ENCODE data around the gene ASCC1.
A peak's percentile ranks its signal among the peaks of the same experiment; 100 is the strongest.

Gene ASCC1

DNA sequence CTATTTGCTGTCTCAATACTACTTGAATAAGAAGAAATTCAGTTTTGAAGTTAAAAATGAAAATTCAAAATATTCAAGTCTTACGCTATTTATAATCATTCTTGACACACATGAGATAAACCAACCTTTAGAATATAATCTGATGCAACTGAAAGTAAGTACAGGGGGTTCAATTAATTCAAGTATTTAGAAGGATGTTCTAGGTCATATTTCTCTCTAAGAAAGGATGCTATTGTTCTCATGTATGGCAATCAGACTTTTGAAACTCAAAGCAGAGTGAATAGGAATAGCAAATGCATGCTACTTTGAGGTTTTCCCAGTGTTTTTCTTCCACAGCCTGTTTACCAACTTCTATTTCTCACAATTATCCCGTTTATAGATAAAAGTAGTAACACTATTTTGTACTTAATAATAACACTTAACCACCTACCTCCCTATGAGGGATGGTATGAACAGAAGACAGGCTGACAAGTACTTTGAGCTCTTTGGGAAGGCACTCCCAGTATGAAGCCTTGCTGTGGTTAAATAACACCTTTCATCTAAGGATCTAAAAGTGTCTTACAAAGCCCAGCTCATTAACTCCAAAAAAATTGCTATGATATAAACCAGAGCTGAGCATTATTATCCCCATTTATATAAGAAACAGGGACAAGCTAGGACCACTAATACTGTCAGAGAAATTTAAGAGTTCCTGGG, 109.8 kb downstream of the ASCC1 start:
- H3K4me1 Mint-ChIP-seq = peaks cover 52% of the 10 kb centered on the region
- no peaks in the 10 kb centered on the region for H3K9me3 Mint-ChIP-seq
- peak overlapping the region; percentile 56 for H3K4me3 Mint-ChIP-seq
- no peaks in the 10 kb centered on the region for H3K27me3 Mint-ChIP-seq
- peaks cover 8% of the 10 kb centered on the region for H3K36me3 Mint-ChIP-seq (ENCODE audit: insufficient read depth)
- DNase-seq (ENCODE audit: low spot score in 2 of 2) = no peak
- H3K27ac Mint-ChIP-seq (ENCODE audit: low read depth) = peak overlapping the region; percentile 80
- ATAC-seq (replicated peaks; ENCODE audit: extremely low read depth, poor library complexity, severe bottlenecking) = no peak

DNA sequence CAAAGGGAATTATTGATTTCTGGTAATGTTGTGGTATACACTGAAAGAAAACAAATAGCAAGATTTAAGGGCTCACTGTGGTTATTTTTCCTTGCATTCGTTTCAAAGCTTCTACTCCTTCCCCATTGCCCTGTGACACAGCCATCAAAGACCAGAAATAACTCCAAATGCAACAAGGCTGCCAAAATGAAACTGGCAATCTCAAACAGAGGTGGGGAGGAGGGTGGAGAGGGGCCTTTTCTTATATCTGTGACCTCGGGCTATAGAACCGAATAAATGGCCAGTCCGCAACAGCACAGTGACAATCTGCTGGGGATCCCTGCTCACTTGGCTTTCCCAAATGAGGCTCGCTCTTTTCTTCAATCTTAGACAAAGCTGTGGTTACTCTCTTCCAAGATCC, 110.4 kb downstream of the ASCC1 start:
- DNase-seq (ENCODE audit: low spot score in 2 of 2) = no peak
- Mint-ChIP-seq H3K36me3 (ENCODE audit: insufficient read depth) (peaks cover 8% of the 10 kb centered on the region), H3K27ac (ENCODE audit: low read depth) (peak overlapping the region; percentile 80), H3K4me3 (no peak overlapping the region), H3K9me3 (no peaks in the 10 kb centered on the region), H3K4me1 (peaks cover 52% of the 10 kb centered on the region), H3K27me3 (no peaks in the 10 kb centered on the region)
- ATAC-seq (replicated peaks; ENCODE audit: extremely low read depth, poor library complexity, severe bottlenecking) = no peak

DNA sequence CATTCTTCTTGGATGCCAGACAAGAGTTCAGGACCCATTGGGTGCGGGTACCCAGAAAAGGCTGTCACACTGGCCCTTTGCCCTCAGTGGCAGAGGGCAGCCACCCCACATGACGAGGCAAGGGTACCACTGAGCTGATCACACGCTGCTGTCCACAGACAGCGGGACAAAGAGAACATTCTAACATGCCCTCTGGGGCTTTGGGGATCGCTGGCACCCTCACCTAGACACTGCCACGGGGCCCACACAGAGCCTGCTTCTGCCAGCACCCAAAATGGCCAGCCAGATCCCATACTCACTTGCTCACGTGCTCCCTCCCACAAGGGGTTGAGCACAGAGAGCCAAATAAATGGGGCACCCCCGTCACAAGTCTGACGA, 111.0 kb downstream of the ASCC1 start:
- peaks cover 8% of the 10 kb centered on the region for H3K36me3 Mint-ChIP-seq (ENCODE audit: insufficient read depth)
- DNase-seq (ENCODE audit: low spot score in 2 of 2) (no peak), ATAC-seq (replicated peaks; ENCODE audit: extremely low read depth, poor library complexity, severe bottlenecking) (no peak)
- H3K27me3 Mint-ChIP-seq = no peaks in the 10 kb centered on the region
- H3K4me1 Mint-ChIP-seq = peaks cover 50% of the 10 kb centered on the region
- no peak overlapping the region for H3K27ac Mint-ChIP-seq (ENCODE audit: low read depth)
- H3K9me3 Mint-ChIP-seq = no peaks in the 10 kb centered on the region
- H3K4me3 Mint-ChIP-seq = no peak overlapping the region

DNA sequence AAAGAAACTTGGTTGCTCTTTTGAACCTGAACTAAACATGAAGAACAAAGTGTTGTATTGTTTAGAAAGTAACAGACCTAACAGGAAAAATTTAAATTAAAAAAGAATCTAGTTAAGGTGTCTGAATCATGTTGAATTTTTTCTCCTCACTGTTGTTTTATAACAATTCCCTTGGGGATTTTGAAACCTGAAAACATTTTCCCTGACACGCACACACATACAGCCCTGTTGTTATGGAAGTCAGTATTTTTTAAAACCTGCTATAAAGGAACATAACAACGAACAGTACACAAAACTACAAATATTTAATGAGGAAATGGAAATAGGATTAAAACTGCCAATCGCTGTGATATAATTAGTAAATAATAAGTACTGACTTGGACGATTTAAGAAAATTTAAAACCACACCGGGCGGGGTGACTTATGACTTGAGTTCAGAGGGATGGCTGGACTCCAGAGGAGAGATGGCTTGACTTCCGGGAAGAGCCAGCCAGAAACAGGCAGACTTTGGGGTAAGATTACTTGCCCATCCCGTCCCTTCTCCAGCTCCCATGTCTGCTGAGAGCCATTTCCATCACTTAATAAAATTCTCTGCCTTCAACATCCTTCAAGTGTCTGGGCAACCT, 111.5 kb downstream of the ASCC1 start:
- Mint-ChIP-seq H3K4me1 (peaks cover 46% of the 10 kb centered on the region), H3K9me3 (no peaks in the 10 kb centered on the region), H3K27ac (ENCODE audit: low read depth) (no peak overlapping the region), H3K27me3 (no peaks in the 10 kb centered on the region), H3K36me3 (ENCODE audit: insufficient read depth) (peaks cover 8% of the 10 kb centered on the region), H3K4me3 (no peak overlapping the region)
- DNase-seq (ENCODE audit: low spot score in 2 of 2) = no peak
- ATAC-seq (replicated peaks; ENCODE audit: extremely low read depth, poor library complexity, severe bottlenecking) = no peak

DNA sequence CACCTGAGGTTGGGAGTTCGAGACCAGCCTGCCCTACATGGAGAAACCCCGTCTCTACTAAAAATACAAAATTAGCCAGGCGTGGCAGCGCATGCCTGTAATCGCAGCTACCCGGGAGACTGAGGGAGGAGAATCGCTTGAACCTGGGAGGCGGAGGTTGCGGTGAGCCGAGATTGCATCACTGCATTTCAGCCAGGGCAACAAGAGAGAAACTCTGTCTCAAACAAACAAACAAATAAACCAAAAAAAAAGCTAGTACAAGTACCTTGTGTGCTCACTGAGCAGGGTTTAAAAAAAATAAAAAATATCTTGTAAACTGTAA, 116.5 kb downstream of the ASCC1 start:
- Mint-ChIP-seq H3K27me3 (no peaks in the 10 kb centered on the region), H3K4me1 (peaks cover 14% of the 10 kb centered on the region), H3K36me3 (ENCODE audit: insufficient read depth) (peaks cover 11% of the 10 kb centered on the region), H3K4me3 (no peak overlapping the region), H3K27ac (ENCODE audit: low read depth) (no peak overlapping the region), H3K9me3 (no peaks in the 10 kb centered on the region)
- DNase-seq (ENCODE audit: low spot score in 2 of 2) (no peak), ATAC-seq (replicated peaks; ENCODE audit: extremely low read depth, poor library complexity, severe bottlenecking) (no peak)

DNA sequence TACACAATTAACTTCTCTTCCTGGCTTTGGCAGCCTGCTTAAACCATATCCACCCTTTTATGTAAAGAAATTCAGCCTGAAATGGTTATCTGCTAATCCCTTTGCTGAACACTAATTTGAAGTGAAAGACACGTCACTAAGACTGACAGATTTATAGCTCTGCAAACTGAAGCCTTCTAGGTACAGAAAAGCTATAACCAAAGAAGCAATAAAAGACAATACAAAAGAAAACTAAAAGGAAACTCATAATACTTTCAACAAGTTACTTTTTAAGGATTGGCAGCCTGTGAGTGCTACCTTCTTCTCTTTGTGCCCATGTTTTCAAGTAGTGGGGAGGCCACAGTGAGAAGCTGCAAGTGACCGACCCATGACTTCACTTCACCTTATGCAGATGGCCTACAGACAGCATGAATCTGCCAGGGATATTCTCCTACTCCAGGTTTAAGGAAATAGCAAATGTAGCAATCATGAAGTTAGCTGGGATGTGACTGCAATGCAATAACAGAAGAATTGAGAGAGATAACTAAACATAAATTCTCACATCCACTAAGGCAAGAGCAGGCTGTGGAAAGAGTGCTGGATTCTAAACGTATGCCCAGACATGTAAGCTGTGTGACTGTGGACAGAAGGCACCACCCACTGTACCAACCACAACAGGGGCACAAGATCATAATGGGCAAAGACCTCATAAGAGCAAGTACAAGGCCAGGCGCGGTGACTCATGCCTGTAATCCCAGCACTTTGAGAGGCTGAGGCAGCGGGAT, 117.1 kb downstream of the ASCC1 start:
- no peaks in the 10 kb centered on the region for H3K27me3 Mint-ChIP-seq
- peaks cover 11% of the 10 kb centered on the region for H3K36me3 Mint-ChIP-seq (ENCODE audit: insufficient read depth)
- peaks cover 13% of the 10 kb centered on the region for H3K4me1 Mint-ChIP-seq
- H3K4me3 Mint-ChIP-seq = no peak overlapping the region
- DNase-seq (ENCODE audit: low spot score in 2 of 2) = no peak
- no peak overlapping the region for H3K27ac Mint-ChIP-seq (ENCODE audit: low read depth)
- no peaks in the 10 kb centered on the region for H3K9me3 Mint-ChIP-seq
- no peak for ATAC-seq (replicated peaks; ENCODE audit: extremely low read depth, poor library complexity, severe bottlenecking)

DNA sequence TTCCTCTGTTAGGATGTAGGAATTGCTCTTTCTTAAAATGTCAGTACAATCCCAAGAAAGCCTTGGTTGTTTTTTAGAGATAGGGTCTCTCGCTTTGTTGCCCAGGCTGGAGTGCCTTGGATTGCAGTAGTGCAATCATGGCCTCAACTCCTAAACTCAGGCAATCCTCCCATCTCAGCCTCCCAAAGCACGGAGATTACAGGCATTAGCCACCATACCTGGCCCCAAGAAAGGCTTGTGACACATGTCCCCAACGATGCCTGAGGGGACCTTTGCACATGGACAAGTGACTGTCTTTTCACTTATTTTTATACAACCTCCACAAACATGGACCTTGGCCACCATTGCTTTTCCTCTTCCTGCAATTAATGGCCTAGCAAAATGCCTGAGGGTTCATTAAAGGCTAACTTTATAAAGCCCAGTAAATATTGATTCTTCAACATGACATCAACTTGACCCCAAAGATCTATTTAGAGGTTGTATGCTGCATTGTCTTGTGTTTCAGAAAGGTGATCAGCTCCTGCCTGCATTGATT, 117.7 kb downstream of the ASCC1 start:
- H3K4me3 Mint-ChIP-seq = no peak overlapping the region
- H3K27ac Mint-ChIP-seq (ENCODE audit: low read depth) = no peak overlapping the region
- H3K27me3 Mint-ChIP-seq = no peaks in the 10 kb centered on the region
- DNase-seq (ENCODE audit: low spot score in 2 of 2) (no peak), ATAC-seq (replicated peaks; ENCODE audit: extremely low read depth, poor library complexity, severe bottlenecking) (no peak)
- H3K36me3 Mint-ChIP-seq (ENCODE audit: insufficient read depth) = peaks cover 11% of the 10 kb centered on the region
- H3K9me3 Mint-ChIP-seq = no peaks in the 10 kb centered on the region
- H3K4me1 Mint-ChIP-seq = peaks cover 6% of the 10 kb centered on the region

DNA sequence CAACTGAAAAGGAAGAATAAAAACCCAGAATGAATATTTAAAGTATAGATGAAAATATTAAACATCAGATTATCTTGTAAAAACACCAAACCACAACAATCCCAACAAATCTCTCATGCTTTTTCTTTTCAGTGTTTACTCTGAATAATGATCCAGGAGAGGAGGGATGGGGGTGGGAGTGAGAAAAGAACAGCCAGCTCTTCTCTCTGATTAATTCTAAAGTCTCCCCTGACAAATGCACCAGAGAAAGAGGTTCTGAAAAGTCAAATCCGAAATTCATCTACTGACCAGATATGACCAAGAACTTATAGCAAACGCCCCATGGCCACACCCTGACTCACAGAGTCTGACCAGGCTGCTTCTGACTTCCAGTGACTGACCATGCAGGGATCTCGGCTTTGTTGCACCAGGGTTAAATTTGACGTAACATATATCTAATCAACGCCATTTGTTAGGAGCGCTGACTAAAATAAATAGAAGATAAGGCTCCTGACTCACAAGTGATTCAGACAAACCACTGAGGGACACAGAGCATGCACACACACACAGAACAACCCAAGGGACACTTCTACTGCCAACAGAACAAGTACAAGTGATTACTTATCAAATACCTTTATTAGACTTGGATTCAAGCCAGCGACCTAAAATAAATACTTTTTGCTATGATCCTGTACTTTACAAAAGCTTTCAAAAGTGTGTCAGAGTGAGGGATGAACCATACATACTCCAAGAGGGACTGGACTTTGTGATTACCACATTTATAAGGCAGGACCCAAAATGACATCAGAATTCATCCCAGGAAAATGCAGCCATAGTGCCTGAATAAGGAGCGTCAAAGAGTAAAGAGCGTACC, 118.4 kb downstream of the ASCC1 start:
- peaks cover 8% of the 10 kb centered on the region for H3K36me3 Mint-ChIP-seq (ENCODE audit: insufficient read depth)
- H3K4me1 Mint-ChIP-seq = peaks cover 6% of the 10 kb centered on the region
- ATAC-seq (replicated peaks; ENCODE audit: extremely low read depth, poor library complexity, severe bottlenecking) = no peak
- no peaks in the 10 kb centered on the region for H3K27me3 Mint-ChIP-seq
- H3K27ac Mint-ChIP-seq (ENCODE audit: low read depth) = no peak overlapping the region
- no peaks in the 10 kb centered on the region for H3K9me3 Mint-ChIP-seq
- H3K4me3 Mint-ChIP-seq = no peak overlapping the region
- no peak for DNase-seq (ENCODE audit: low spot score in 2 of 2)

DNA sequence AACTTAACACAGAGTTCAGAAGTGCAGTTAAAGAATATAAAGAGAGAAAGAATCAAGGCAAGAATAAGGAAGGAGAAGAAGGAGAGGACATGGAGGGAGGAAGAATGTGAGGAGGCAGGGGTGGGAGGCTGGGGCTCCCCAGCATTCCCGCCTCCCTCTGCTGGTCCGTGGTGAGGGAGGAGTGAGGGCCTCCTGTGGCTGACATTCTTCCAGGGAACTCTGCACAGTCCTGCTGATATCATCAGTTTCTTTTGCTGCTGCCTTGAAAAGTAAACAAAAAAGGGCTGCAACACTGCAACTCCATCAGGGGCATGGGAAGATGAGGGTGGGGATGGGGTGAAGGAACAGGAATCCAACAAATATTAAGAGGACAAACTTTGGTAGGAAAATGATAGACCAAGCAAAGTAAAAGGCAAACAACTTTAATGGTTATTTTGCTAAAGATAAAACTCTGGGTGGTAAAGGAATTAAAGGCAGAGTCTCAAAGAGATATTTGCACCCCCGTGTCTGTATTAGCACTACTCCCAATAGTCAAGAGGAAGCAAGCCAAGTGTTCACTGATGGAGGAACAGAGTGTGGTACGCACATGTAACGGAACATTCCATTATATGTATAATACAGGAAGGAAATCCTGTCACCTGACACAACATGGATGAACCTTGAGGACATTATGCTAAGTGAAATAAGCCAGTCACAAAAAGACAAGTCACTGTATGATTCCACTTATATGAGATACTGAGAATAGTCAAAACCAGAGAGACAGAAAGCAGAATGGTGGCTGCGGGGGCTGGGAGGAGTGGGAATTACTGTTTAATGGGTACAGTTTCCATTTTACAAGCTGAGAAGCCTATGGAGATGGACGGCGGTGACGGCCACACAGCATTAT, 119.7 kb downstream of the ASCC1 start:
- peaks cover 6% of the 10 kb centered on the region for H3K36me3 Mint-ChIP-seq (ENCODE audit: insufficient read depth)
- H3K27me3 Mint-ChIP-seq = no peaks in the 10 kb centered on the region
- H3K4me3 Mint-ChIP-seq = no peak overlapping the region
- H3K4me1 Mint-ChIP-seq = peaks cover 6% of the 10 kb centered on the region
- ATAC-seq (replicated peaks; ENCODE audit: extremely low read depth, poor library complexity, severe bottlenecking) = no peak
- no peak overlapping the region for H3K27ac Mint-ChIP-seq (ENCODE audit: low read depth)
- H3K9me3 Mint-ChIP-seq = no peaks in the 10 kb centered on the region
- no peak for DNase-seq (ENCODE audit: low spot score in 2 of 2)

DNA sequence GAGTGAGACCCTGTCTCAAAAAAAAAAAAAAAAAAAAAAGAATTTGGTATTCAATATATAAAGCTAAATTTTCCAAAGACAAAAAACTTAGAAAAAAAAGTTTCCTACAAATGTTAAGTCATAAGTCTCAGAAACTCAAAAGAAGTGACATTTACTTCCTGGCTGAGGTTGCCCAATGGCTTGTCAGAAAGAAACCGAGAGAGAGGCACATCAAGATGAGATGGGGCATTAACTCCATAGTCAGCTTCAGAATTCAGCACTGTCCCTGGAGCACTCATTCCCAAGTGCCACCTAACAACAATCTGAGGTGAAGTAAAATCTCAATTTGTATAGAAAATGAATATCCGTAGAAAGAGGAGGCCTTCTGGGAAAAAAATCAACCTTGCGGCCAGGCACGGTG, 120.9 kb downstream of the ASCC1 start:
- Mint-ChIP-seq H3K4me1 (peaks cover 6% of the 10 kb centered on the region), H3K27ac (ENCODE audit: low read depth) (no peak overlapping the region)
- no peak for DNase-seq (ENCODE audit: low spot score in 2 of 2)

DNA sequence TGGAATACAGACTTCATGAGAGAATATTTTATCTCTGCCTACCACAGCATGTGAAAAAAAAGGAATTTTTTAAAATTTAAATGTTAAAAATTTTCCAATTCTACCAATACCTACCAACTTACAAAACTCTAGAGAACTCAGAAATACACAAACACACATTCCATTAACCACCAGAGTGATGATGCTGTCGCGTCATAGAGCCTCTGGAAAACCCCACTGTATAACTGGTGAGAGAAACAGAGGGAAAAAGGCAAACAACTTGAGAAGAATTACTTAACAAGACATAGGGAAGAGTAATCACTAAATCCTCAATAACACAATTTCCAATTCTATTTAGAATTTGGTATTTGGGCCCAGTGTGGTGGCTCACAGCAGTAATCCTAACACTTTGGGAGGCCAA, 121.5 kb downstream of the ASCC1 start:
- no peak for ATAC-seq (replicated peaks; ENCODE audit: extremely low read depth, poor library complexity, severe bottlenecking)
- no peaks in the 10 kb centered on the region for H3K9me3 Mint-ChIP-seq
- H3K4me3 Mint-ChIP-seq = no peak overlapping the region
- peaks cover 7% of the 10 kb centered on the region for H3K36me3 Mint-ChIP-seq (ENCODE audit: insufficient read depth)
- no peaks in the 10 kb centered on the region for H3K27me3 Mint-ChIP-seq
- H3K27ac Mint-ChIP-seq (ENCODE audit: low read depth) = no peak overlapping the region
- H3K4me1 Mint-ChIP-seq = peaks cover 13% of the 10 kb centered on the region
- DNase-seq (ENCODE audit: low spot score in 2 of 2) = no peak

More for the DNA sequence above, 120.9 kb downstream of the ASCC1 start:
- Mint-ChIP-seq H3K4me3 (no peak overlapping the region), H3K36me3 (ENCODE audit: insufficient read depth) (peaks cover 6% of the 10 kb centered on the region), H3K27me3 (no peaks in the 10 kb centered on the region), H3K9me3 (no peaks in the 10 kb centered on the region)
- ATAC-seq (replicated peaks; ENCODE audit: extremely low read depth, poor library complexity, severe bottlenecking) = no peak
